Endothelial cell of umbilical vein (primary cell): ENCODE measurements around the gene TXNL4B. TPM values are rescaled to one million over a fixed set of nuclear protein-coding genes. Genes with fewer than 3 reads are reported as not detected.

Experiments
- Bru-seq: library from RNA; stranded (reverse); fragments of 400-500 nt; gene quantifications from one replicate; lab custom pipeline; 2021; lab: Mats Ljungman, UMichigan
- BruChase-seq, 2 experiments: library from RNA; stranded (reverse); fragments of 400-500 nt; gene quantifications; one replicate each; lab custom pipeline; 2021; lab: Mats Ljungman, UMichigan
- BruUV-seq: library from RNA; stranded (reverse); fragments of 400-500 nt; replicated peaks from 2 replicates; lab custom pipeline; 2021; lab: Mats Ljungman, UMichigan
- CTCF ChIA-PET: fragments of 300-600, 350-600 bp; sonication (Branson Sonifier 250); formaldehyde crosslinking; loops from one replicate; lab custom pipeline; 2021; ENCODE audit warnings: antibody characterized with exemption, inconsistent platforms; lab: Charles Lee
- POLR2A ChIA-PET: fragments of 300-600, 350-600 bp; sonication (Branson Sonifier 250); formaldehyde crosslinking; loops from one replicate; lab custom pipeline; 2021; ENCODE audit warnings: antibody characterized with exemption, inconsistent platforms; lab: Charles Lee
- DNase-seq: peaks from one replicate; pipeline ENCODE4 v3.0.0-alpha.2; 2011; ENCODE audit warnings: low read depth, low spot score
- FAIRE-seq: peaks from 2 replicates; lab custom pipeline; 2011; peaks lifted over from hg19 to GRCh38; lab: Jason Lieb, UNC
- H2AFZ ChIP-seq: 2 replicates; pipeline ENCODE4 v1.6.0; 2012; ENCODE audit warnings: low read depth, low read length, control low read depth, inconsistent platforms
- H3K27ac ChIP-seq: 2 replicates; pipeline ENCODE4 v1.5.1; 2011; ENCODE audit warnings: low read depth, mild to moderate bottlenecking, control low read depth, low read length, moderate library complexity; ENCODE audit not compliant: insufficient read depth
- H3K27me3 ChIP-seq, 2 experiments: 2 replicates each; pipeline versions ENCODE4 v1.6.0 to v1.6.1; 2011; ENCODE audit warnings: low read length in 2 of 2, mixed read lengths in 1 of 2; ENCODE audit not compliant: control insufficient read depth in 2 of 2, insufficient read depth in 2 of 2
- H3K36me3 ChIP-seq, 2 experiments: 2 replicates in 1 of 2; 3 replicates in 1 of 2; pipeline ENCODE4 v1.5.1; 2011; ENCODE audit warnings: low read length in 2 of 2, mild to moderate bottlenecking in 1 of 2, moderate library complexity in 1 of 2; ENCODE audit not compliant: control insufficient read depth in 2 of 2, insufficient read depth in 2 of 2; ENCODE audit errors: extremely low read depth in 1 of 2
- H3K4me1 ChIP-seq: 3 replicates; pipeline ENCODE4 v1.5.1; 2011; ENCODE audit warnings: mild to moderate bottlenecking, low read length; ENCODE audit not compliant: control insufficient read depth, insufficient read depth; ENCODE audit errors: extremely low read depth
- H3K4me2 ChIP-seq: 2 replicates; pipeline ENCODE4 v1.6.1; 2011; ENCODE audit warnings: low read length, control low read depth, mixed read lengths; ENCODE audit not compliant: insufficient read depth
- H3K4me3 ChIP-seq, 3 experiments: fragments of 200-600 bp in 1 of 3; sonication (generic), shearing (Covaris generic) in 1 of 3; replicated peaks in 1 of 3; 2 replicates each; pipeline ENCODE4 v1.5.1; 2011 to 2016; ENCODE audit warnings: control low read depth in 3 of 3, low read length in 3 of 3, mild to moderate bottlenecking in 2 of 3, inconsistent platforms in 1 of 3, low read depth in 1 of 3, moderate library complexity in 1 of 3; ENCODE audit not compliant: insufficient read depth in 1 of 3
- H3K79me2 ChIP-seq: 2 replicates; pipeline ENCODE4 v1.6.0; 2012; ENCODE audit warnings: low read length, inconsistent platforms; ENCODE audit not compliant: control insufficient read depth, insufficient read depth
- H3K9ac ChIP-seq: replicated peaks from 2 replicates; pipeline ENCODE3; 2011; ENCODE audit warnings: low read length, control low read depth; ENCODE audit not compliant: insufficient read depth; ENCODE audit errors: extremely low read depth
- H3K9me1 ChIP-seq: replicated peaks from 3 replicates; pipeline ENCODE4 v1.6.0; 2011; ENCODE audit warnings: mild to moderate bottlenecking, low read length; ENCODE audit not compliant: control insufficient read depth, insufficient read depth; ENCODE audit errors: extremely low read depth
- H3K9me3 ChIP-seq: replicated peaks from 2 replicates; pipeline ENCODE4 v1.5.1; 2012; ENCODE audit warnings: low read length, inconsistent platforms; ENCODE audit not compliant: control insufficient read depth, insufficient read depth
- H4K20me1 ChIP-seq: replicated peaks from 2 replicates; pipeline ENCODE3; 2011; ENCODE audit warnings: mild to moderate bottlenecking, low read length; ENCODE audit not compliant: control insufficient read depth, insufficient read depth; ENCODE audit errors: extremely low read depth
- EZH2 ChIP-seq: IDR thresholded peaks from 2 replicates; pipeline ENCODE4 v1.6.1; 2012; ENCODE audit warnings: borderline replicate concordance, low read depth, mild to moderate bottlenecking, moderate library complexity, low read length, inconsistent platforms; ENCODE audit not compliant: severe bottlenecking
- FOS ChIP-seq: IDR thresholded peaks from 2 replicates; pipeline ENCODE4 v1.6.1; 2011; ENCODE audit warnings: mild to moderate bottlenecking, low read length, moderate library complexity, borderline replicate concordance; ENCODE audit not compliant: insufficient read depth
- GATA2 ChIP-seq: IDR thresholded peaks from 2 replicates; pipeline ENCODE4 v1.7.0; 2011; ENCODE audit warnings: low read depth, mild to moderate bottlenecking, moderate library complexity, mixed read lengths, low read length; ENCODE audit not compliant: insufficient read length, insufficient read depth
- JUN ChIP-seq: IDR thresholded peaks from 2 replicates; pipeline ENCODE4 v1.6.1; 2011; ENCODE audit warnings: borderline replicate concordance, low read depth; ENCODE audit not compliant: insufficient read length, insufficient read depth
- MYC ChIP-seq: IDR thresholded peaks from one replicate; pipeline ENCODE4 v1.6.1; 2011; ENCODE audit warnings: mild to moderate bottlenecking, low read depth, low read length
- POLR2A ChIP-seq: IDR thresholded peaks from 2 replicates; pipeline ENCODE4 v1.6.1; 2012; ENCODE audit warnings: low read depth, mild to moderate bottlenecking, control low read depth, low read length
- POLR2AphosphoS5 ChIP-seq: IDR thresholded peaks from 2 replicates; pipeline ENCODE4 v1.6.1; 2012; ENCODE audit warnings: low read depth, mild to moderate bottlenecking, control low read depth, low read length, moderate library complexity; ENCODE audit not compliant: insufficient read depth
- dilution Hi-C: fragments of 300-500 bp; cut with MboI; formaldehyde crosslinking; loops from one replicate; pipeline ENCODE4 v1.15.0; 2019; ENCODE audit warnings: low sequenced_read_pairs; ENCODE audit not compliant: extremely low pct_ligation_motif_present
- intact Hi-C: fragments of 100-400 bp; cut with micrococcal nuclease; formaldehyde crosslinking; loops from one replicate; pipeline ENCODE4 v1.10.0; 2022
- long read RNA-seq: library from polyadenylated mRNA; stranded (forward); transcript quantifications from one replicate; pipeline ENCODE4 v2.0.0, GENCODE V29; 2021
- polyA minus RNA-seq, 3 experiments: library from RNA; depleted of rRNA, polyadenylated mRNA; stranded (reverse); fragments of >200 nt; gene quantifications; 1 replicate in 1 of 3; 2 replicates in 2 of 3; pipeline ENCODE4 v1.2.3, GENCODE V29; 2011
- polyA plus RNA-seq, 4 experiments: library from polyadenylated mRNA; depleted of rRNA in 3 of 4; stranded (reverse) in 3 of 4; unstranded in 1 of 4; fragments of >200 nt; gene quantifications; 2 replicates each; pipeline versions ENCODE4 v1.2.1 to v1.2.3, GENCODE V29; 2011 to 2012; ENCODE audit warnings: missing spikeins in 1 of 4
- total RNA-seq: library from RNA; stranded (reverse); gene quantifications from 2 replicates; pipeline ENCODE4 v1.2.3, GENCODE V29; 2021
- TF ChIP-seq, protein P1 (sequence below), 2 donors: IDR thresholded peaks; 1 replicate in 1 of 2; 2 replicates in 1 of 2; pipeline ENCODE4 v1.5.1; 2011; ENCODE audit warnings: low read length in 2 of 2, mild to moderate bottlenecking in 2 of 2, moderate library complexity in 2 of 2, control low read depth in 1 of 2, inconsistent platforms in 1 of 2, low read depth in 1 of 2; ENCODE audit not compliant: insufficient read depth in 1 of 2; ENCODE audit errors: extremely low read depth in 1 of 2
- TF ChIP-seq, protein P2 (sequence below): IDR thresholded peaks from 2 replicates; pipeline ENCODE4 v1.6.1; 2011; ENCODE audit not compliant: insufficient read depth, insufficient read length

The TXNL4B gene
- 11.7 and 12.7 TPM in 2 replicates for total RNA-seq
- polyA plus RNA-seq, result 8.7 and 10.0 TPM in 2 replicates
- 9.5 and 10.7 TPM in 2 replicates for polyA plus RNA-seq (2011; cell fraction: cytosol; rRNA removed)
- polyA plus RNA-seq (2011; cell fraction: nucleus; rRNA removed), result 8.0 and 9.6 TPM in 2 replicates
- 7.0 and 17.6 TPM in 2 replicates for polyA plus RNA-seq (2012)
- 3.8 and 4.7 TPM in 2 replicates for polyA minus RNA-seq
- 8.6 TPM for polyA minus RNA-seq (2011; cell fraction: cytosol; rRNA and poly(A)+ RNA removed)
- 4.7 and 6.3 TPM in 2 replicates for polyA minus RNA-seq (2011; cell fraction: nucleus; rRNA and poly(A)+ RNA removed)
- Bru-seq, nascent RNA, result percentile 70 among the genes with signal in this experiment
- percentile 68 among the genes with signal in this experiment for BruChase-seq, experiment 1, labeled RNA remaining after a 6-hour chase
- BruChase-seq, experiment 2, labeled RNA remaining after a 2-hour chase, result percentile 79 among the genes with signal in this experiment
- long read RNA-seq, transcript TXNL4B-201 (4 exons, 2,556 nt), result major isoform, 19 of 30 reads
- long read RNA-seq, partial matches to known transcripts, result 5 of 30 reads
- long read RNA-seq, other reads (novel, unspliced or antisense), result 6 of 30 reads

DNA sequence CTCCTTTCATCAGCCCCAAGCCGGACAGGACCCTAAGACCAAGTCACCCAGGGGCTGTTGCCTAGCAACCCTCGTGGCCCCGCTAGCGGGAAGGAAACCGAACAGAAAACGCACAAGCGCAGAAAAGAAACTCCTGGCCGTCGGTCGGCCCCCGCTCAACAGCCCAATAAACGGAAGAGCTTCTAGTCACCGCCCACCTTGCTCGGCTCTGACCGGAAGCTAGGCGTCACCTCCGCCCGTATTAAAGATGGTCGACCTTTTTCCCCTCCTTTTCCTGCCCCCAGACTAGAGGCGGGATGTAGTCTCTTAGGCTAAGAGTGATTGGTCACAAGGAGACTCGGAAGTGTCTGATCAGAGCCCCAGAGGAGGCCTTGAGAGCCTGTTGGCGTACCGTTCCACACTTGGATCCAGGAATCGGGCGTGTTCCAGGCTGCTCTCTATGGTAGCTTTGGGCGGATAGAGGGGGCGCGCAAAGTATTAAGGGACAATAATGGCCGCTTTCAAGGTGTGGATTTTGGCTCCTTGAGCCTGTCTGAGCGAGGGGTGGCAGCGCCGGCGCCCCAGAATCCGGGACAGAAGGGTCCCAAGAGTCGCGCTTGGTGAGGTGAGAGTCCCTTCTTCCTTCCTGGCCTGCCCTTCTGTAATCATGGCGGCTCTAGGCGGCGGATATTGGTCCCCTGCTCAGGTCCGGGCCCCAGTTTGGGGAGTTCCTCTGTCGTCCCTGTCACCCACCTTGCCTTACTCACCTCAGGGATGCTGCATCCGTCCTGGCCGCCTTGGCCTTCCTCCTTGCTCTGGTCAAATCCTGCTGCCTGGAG is at the start of gene TXNL4B, which contains the start of gene DHX38:
TSS of gene TXNL4B (minus strand) at position 173 of the 818 bp plus-strand sequence. CDS start 2,871 bp downstream, outside the sequence.
TSS of gene DHX38 (plus strand) at position 400 of the 818 bp plus-strand sequence. CDS start 2,311 bp downstream, outside the sequence.
- peak; percentile 99 for DNase-seq
- intact Hi-C loops (loop anchor here (1.0 to 10.0 kb wide), 7 partner anchors 27 to 974 kb away; partner anchors contain the start of genes AP1G1, DHODH, IST1 and PHLPP2), dilution Hi-C loops (no loop called here)
- FAIRE-seq, result peak; percentile 97
- POLR2A ChIA-PET, result no interaction called here
- Histone ChIP-seq H3K4me1 (peaks cover 18% of the 10 kb centered on the region), H3K79me2 (peaks cover 60% of the 10 kb centered on the region), H3K4me2 (peak within 1 kb of the TSS; percentile 99), H3K4me3 (peak within 1 kb of the TSS; percentile 59 to 98 (median 87)), H3K9me3 (no peaks in the 10 kb centered on the region), H3K9me1 (no peaks in the 10 kb centered on the region), H3K36me3 (peaks cover 9 to 28% of the 10 kb centered on the region in 2 experiments), H2AFZ (peak within 1 kb of the TSS; percentile 78), H4K20me1 (no peaks in the 10 kb centered on the region), H3K9ac (peak within 1 kb of the TSS; percentile 91), H3K27ac (peak within 1 kb of the TSS; percentile 80), H3K27me3 (no peaks in the 10 kb centered on the region)
- peak; percentile 81 for TF ChIP-seq POLR2A
- TF ChIP-seq GATA2, result no peak
- TF ChIP-seq MYC, result peak; percentile 13
- peak; percentile 44 for TF ChIP-seq POLR2AphosphoS5
- no peak for TF ChIP-seq JUN
- TF ChIP-seq EZH2, result no peak
- TF ChIP-seq, protein P1, sequence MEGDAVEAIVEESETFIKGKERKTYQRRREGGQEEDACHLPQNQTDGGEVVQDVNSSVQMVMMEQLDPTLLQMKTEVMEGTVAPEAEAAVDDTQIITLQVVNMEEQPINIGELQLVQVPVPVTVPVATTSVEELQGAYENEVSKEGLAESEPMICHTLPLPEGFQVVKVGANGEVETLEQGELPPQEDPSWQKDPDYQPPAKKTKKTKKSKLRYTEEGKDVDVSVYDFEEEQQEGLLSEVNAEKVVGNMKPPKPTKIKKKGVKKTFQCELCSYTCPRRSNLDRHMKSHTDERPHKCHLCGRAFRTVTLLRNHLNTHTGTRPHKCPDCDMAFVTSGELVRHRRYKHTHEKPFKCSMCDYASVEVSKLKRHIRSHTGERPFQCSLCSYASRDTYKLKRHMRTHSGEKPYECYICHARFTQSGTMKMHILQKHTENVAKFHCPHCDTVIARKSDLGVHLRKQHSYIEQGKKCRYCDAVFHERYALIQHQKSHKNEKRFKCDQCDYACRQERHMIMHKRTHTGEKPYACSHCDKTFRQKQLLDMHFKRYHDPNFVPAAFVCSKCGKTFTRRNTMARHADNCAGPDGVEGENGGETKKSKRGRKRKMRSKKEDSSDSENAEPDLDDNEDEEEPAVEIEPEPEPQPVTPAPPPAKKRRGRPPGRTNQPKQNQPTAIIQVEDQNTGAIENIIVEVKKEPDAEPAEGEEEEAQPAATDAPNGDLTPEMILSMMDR (IDR thresholded peaks at IDR 0.05; ENCODE audit: extremely low read depth in 1 of 2, insufficient read depth in 1 of 2, low read depth in 1 of 2, low read length in 2 of 2), result no peak
- TF ChIP-seq FOS, result no peak
- TF ChIP-seq, protein P2, sequence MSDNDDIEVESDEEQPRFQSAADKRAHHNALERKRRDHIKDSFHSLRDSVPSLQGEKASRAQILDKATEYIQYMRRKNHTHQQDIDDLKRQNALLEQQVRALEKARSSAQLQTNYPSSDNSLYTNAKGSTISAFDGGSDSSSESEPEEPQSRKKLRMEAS, result peak; percentile 11
- CTCF ChIA-PET, result interaction anchor here (0.6 to 1.8 kb wide), 6 partner anchors 10 to 468 kb away, joined by 3 to 8 read pairs (median 4); no protein-coding TSS in a partner anchor
- TSS peak; percentile 50 for BruUV-seq
